NCI-H526 treated with DMSO at 0.1 percent for 48 hours (cell line): ENCODE results near the gene MXRA8.

ENCODE experiments used
- DNase-seq: peaks from one replicate; lab custom pipeline; 2025; lab: John Stamatoyannopoulos, UW

MXRA8 gene

GRCh38 chr1:1307261-1307922, 51.0 kb downstream of the MXRA8 start:
- DNase-seq = no peak

GRCh38 chr1:1306661-1307260, 51.6 kb downstream of the MXRA8 start:
- DNase-seq = no peak

- no peak for DNase-seq
Measured at GRCh38 chr1:1306070-1306660, 52.2 kb downstream of the MXRA8 start.

GRCh38 chr1:1305300-1306069, 52.9 kb downstream of the MXRA8 start:
- DNase-seq = no peak

- DNase-seq = peak; percentile 54
Measured at GRCh38 chr1:1304331-1305299, 53.7 kb downstream of the MXRA8 start.

- DNase-seq = no peak
Measured at GRCh38 chr1:1303736-1304135, 54.6 kb downstream of the MXRA8 start.

- no peak for DNase-seq
Measured at GRCh38 chr1:1302951-1303509, 55.3 kb downstream of the MXRA8 start.
